Measurements from ENCODE around the gene REX1BD.

REX1BD gene

DNA sequence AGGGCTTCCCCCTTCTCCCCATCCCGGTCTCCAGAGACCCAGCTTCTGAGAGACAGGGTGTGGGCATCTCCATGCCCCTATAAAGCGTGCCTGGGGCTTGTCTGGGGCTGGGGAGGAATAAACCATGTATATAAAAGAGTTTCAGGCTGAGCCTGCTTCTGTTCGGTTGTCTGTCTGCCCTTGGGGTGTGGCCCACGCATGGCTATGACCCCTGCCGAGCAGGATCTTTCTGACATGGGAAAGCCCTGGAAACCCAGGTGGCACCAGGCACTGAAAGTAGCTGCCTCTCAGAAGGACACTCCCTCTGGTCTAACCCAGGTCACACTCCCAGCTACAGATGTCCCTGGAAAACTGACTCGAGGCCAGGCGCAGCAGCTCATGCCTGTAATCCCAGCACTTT lies 32.3 kb downstream of the REX1BD start:
- no peaks in the 10 kb centered on the region for H3K27me3 ChIP-seq (ENCODE audit: low read length)
- H2AFZ ChIP-seq (ENCODE audit: low read depth, low read length, severe bottlenecking): no peak overlapping the region
- TF ChIP-seq, protein P1, sequence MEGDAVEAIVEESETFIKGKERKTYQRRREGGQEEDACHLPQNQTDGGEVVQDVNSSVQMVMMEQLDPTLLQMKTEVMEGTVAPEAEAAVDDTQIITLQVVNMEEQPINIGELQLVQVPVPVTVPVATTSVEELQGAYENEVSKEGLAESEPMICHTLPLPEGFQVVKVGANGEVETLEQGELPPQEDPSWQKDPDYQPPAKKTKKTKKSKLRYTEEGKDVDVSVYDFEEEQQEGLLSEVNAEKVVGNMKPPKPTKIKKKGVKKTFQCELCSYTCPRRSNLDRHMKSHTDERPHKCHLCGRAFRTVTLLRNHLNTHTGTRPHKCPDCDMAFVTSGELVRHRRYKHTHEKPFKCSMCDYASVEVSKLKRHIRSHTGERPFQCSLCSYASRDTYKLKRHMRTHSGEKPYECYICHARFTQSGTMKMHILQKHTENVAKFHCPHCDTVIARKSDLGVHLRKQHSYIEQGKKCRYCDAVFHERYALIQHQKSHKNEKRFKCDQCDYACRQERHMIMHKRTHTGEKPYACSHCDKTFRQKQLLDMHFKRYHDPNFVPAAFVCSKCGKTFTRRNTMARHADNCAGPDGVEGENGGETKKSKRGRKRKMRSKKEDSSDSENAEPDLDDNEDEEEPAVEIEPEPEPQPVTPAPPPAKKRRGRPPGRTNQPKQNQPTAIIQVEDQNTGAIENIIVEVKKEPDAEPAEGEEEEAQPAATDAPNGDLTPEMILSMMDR (IDR thresholded peaks at IDR 0.05; ENCODE audit: insufficient read depth, low read length, poor library complexity, severe bottlenecking): no peak
- no peak for TF ChIP-seq EZH2phosphoT487 (conservative IDR thresholded peaks at IDR 0.05; ENCODE audit: low read length)
- no peaks in the 10 kb centered on the region for H3K36me3 ChIP-seq (ENCODE audit: low read length)
- no peak overlapping the region for H3K4me2 ChIP-seq (ENCODE audit: low read depth, low read length, poor library complexity, severe bottlenecking)
- H3K9ac ChIP-seq (ENCODE audit: low read length): no peak overlapping the region
- no peak overlapping the region for H3K4me3 ChIP-seq (ENCODE audit: insufficient read depth, low read length, poor library complexity, severe bottlenecking)
- no peaks in the 10 kb centered on the region for H3F3A ChIP-seq (ENCODE audit: insufficient read depth)
- no peaks in the 10 kb centered on the region for H3K79me2 ChIP-seq (ENCODE audit: insufficient read depth, low read length)
- no peaks in the 10 kb centered on the region for H3K9me3 ChIP-seq (ENCODE audit: insufficient read depth, low read length)
- no peaks in the 10 kb centered on the region for H4K20me1 ChIP-seq (ENCODE audit: low read depth, low read length)
- no peak overlapping the region for H3K27ac ChIP-seq (ENCODE audit: low read depth, low read length)
- no peaks in the 10 kb centered on the region for H3K9me2 ChIP-seq (replicated peaks; ENCODE audit: insufficient read depth, low read length)

DNA sequence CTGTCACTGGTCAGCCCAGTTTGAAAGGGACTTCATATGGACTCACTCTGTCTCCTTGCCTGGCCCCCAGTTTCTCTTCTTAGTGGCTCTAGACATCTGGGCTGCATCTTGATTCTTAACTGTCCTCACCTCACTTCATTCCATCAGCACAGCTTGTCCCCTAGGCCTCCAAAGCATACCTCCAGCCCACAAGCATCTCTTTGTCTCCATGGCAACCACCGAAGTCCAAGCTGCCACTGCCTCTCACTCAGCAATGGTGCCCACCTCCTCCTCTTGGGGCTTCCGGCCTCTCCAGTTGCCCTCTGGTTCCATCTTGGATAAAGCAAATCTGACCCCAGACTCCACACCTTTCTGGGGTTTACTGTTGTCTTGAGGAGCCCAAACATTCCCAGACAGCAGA lies 38.3 kb downstream of the REX1BD start:
- H3K79me2 ChIP-seq (ENCODE audit: insufficient read depth, low read length): no peaks in the 10 kb centered on the region
- H3K9me3 ChIP-seq (ENCODE audit: insufficient read depth, low read length): no peaks in the 10 kb centered on the region
- no peak overlapping the region for H3K9ac ChIP-seq (ENCODE audit: low read length)
- no peaks in the 10 kb centered on the region for H3F3A ChIP-seq (ENCODE audit: insufficient read depth)
- no peaks in the 10 kb centered on the region for H3K27me3 ChIP-seq (ENCODE audit: low read length)
- no peaks in the 10 kb centered on the region for H3K36me3 ChIP-seq (ENCODE audit: low read length)
- H3K9me2 ChIP-seq (replicated peaks; ENCODE audit: insufficient read depth, low read length): no peaks in the 10 kb centered on the region
- no peaks in the 10 kb centered on the region for H4K20me1 ChIP-seq (ENCODE audit: low read depth, low read length)
- H3K4me3 ChIP-seq (ENCODE audit: insufficient read depth, low read length, poor library complexity, severe bottlenecking): no peak overlapping the region
- H3K27ac ChIP-seq (ENCODE audit: low read depth, low read length): no peak overlapping the region
- TF ChIP-seq, protein P1 (IDR thresholded peaks at IDR 0.05; ENCODE audit: insufficient read depth, low read length, poor library complexity, severe bottlenecking): no peak
- TF ChIP-seq EZH2phosphoT487 (conservative IDR thresholded peaks at IDR 0.05; ENCODE audit: low read length): no peak
- H3K4me2 ChIP-seq (ENCODE audit: low read depth, low read length, poor library complexity, severe bottlenecking): no peak overlapping the region
- no peak overlapping the region for H2AFZ ChIP-seq (ENCODE audit: low read depth, low read length, severe bottlenecking)

DNA sequence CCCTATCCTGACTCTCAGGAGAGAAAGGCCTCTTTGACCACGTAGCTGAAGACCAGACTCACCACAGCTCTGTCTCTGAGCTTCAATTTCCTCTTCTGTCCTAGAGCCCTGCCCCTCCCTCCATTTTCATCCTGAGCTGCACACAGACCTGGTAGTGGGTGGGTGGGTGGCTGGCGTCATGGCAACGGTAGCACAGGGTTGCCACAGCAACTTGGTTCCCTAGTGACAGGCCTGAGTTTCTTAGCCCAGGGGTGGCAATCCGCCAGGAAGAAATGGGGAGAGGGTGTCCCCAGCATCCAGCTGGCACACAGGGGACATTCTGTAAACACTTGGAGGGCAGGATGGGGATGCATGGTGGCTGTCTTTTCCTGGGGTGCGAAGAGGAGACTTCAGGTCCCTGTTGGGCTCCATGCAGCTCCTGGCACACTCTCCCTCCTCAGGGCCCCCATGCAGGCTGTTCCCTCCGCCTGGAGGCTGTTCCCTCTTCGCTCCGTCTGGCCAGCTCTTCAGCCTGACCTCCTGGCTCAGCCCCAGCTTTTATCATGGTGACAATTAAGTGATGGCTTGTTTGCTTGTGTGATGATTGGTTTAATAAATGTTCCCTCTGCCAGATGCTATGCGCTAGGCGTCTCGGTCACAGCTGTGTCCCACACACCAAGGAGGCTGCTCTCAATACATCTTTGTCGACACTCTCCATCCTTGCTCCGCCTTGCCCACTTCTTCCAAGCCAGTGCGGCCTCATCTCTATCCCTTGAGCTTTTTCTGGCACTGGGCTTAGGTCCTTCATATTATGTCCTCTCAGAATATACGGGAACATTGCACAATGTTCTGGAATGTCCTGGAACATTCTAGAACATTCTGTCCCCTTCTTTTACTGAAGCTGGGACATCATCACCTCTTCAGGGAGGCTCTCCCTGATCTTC lies 40.8 kb downstream of the REX1BD start:
- Histone ChIP-seq H3K79me2 (ENCODE audit: insufficient read depth, low read length) (no peaks in the 10 kb centered on the region), H3K9me2 (replicated peaks; ENCODE audit: insufficient read depth, low read length) (no peaks in the 10 kb centered on the region), H3K27me3 (ENCODE audit: low read length) (no peaks in the 10 kb centered on the region), H2AFZ (ENCODE audit: low read depth, low read length, severe bottlenecking) (no peak overlapping the region), H3K36me3 (ENCODE audit: low read length) (no peaks in the 10 kb centered on the region), H3F3A (ENCODE audit: insufficient read depth) (no peaks in the 10 kb centered on the region), H3K4me2 (ENCODE audit: low read depth, low read length, poor library complexity, severe bottlenecking) (no peak overlapping the region), H3K9ac (ENCODE audit: low read length) (no peak overlapping the region), H4K20me1 (ENCODE audit: low read depth, low read length) (no peaks in the 10 kb centered on the region), H3K9me3 (ENCODE audit: insufficient read depth, low read length) (no peaks in the 10 kb centered on the region), H3K27ac (ENCODE audit: low read depth, low read length) (no peak overlapping the region), H3K4me3 (ENCODE audit: insufficient read depth, low read length, poor library complexity, severe bottlenecking) (no peak overlapping the region)
- no peak for TF ChIP-seq EZH2phosphoT487 (conservative IDR thresholded peaks at IDR 0.05; ENCODE audit: low read length)
- TF ChIP-seq, protein P1 (IDR thresholded peaks at IDR 0.05; ENCODE audit: insufficient read depth, low read length, poor library complexity, severe bottlenecking): no peak
